ENCODE data around the gene ZNF397. TPM values are rescaled to one million over a fixed set of nuclear protein-coding genes. Genes with fewer than 3 reads are reported as not detected.

ZNF397 gene
- total and polyA plus RNA-seq, 9 of the 15 experiments (the other 6 are each of a cell fraction or from before 2014, with no cell fraction given): 6.4 to 24.2 (median 19.3) TPM

DNA sequence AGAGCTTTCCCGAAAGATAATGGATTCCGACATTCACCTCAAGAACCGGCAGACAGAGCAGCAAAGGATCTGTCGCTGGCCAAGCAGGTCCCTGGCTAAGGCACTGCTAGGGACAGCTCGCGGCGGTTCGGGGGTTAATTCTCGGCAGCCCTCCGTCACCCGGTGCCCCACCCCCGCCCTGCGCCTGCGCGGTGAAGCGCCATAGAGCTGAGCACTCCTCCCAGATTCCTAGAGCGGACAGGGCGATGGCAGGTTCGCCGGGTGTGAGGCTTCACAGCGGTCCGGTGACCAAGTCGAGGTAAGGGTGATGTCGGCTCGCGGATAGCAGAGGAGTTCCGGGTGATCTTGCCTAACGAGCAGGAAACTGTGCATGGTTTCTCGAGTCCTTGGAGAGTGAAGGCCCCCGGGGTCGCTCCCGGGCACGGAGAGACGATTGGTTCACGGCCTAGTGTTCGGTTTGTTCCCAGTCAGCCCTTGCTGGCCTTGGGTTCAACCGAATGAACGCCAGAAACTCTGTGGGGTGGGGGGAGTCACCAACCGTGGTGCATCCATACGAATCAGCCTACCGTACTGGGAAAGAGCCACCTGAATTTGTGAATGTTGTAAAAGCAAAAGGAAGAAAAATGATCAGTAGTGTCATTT lies 49.4 kb downstream of the ZNF397 start, which contains the start of gene ZSCAN30 (continued):
- TF ChIP-seq TEAD4 (IDR thresholded peaks at IDR 0.05; ENCODE audit: low read length) (peak; percentile 38; the same call in 1 of the 2 replicates), TEAD4 (CRISPR knock-in tag; IDR thresholded peaks at IDR 0.05; ENCODE audit: borderline replicate concordance) (no peak), FOXM1 (IDR thresholded peaks at IDR 0.05; ENCODE audit: low read depth) (peak; percentile 74), FOXM1 (CRISPR knock-in tag; IDR thresholded peaks at IDR 0.05; ENCODE audit: low read depth) (peak; percentile 68; the same call in 1 of the 2 replicates), NRF1 (conservative IDR thresholded peaks at IDR 0.05 in 1 of 2, IDR thresholded peaks at IDR 0.05 in 1 of 2) (peak; percentile 98 to 99), ATF7 (IDR thresholded peaks at IDR 0.05) (peak; percentile 93), ZNF436 (CRISPR knock-in tag; IDR thresholded peaks at IDR 0.05) (no peak), SOX6 (IDR thresholded peaks at IDR 0.05) (peak; percentile 80; the same call in 1 of the 2 replicates), ZNF212 (CRISPR knock-in tag; IDR thresholded peaks at IDR 0.05) (no peak), FOXP1 (CRISPR knock-in tag; IDR thresholded peaks at IDR 0.05) (peak; percentile 99), ESRRB (CRISPR knock-in tag; IDR thresholded peaks at IDR 0.05; ENCODE audit: borderline replicate concordance) (no peak), ZNF507 (tag; conservative IDR thresholded peaks at IDR 0.05) (no peak), SMAD3 (CRISPR knock-in tag; conservative IDR thresholded peaks at IDR 0.05) (no peak), SRSF7 (optimal IDR thresholded peaks at IDR 0.05; ENCODE audit: low read depth, low read length) (no peak), ZNF12 (CRISPR knock-in tag; IDR thresholded peaks at IDR 0.05) (peak; percentile 65; the same call in 1 of the 2 replicates), POU5F1 (IDR thresholded peaks at IDR 0.05; ENCODE audit: borderline replicate concordance, low read depth, low read length, partially characterized antibody) (no peak), ETV5 (CRISPR knock-in tag; IDR thresholded peaks at IDR 0.05; ENCODE audit: low read depth) (peak; percentile 91), CBX8 (IDR thresholded peaks at IDR 0.05; ENCODE audit: borderline replicate concordance, extremely low read depth, low read depth, low read length, poor library complexity, severe bottlenecking) (no peak), CTBP1 (IDR thresholded peaks at IDR 0.05; ENCODE audit: borderline replicate concordance) (peak; percentile 85), RAD51 (IDR thresholded peaks at IDR 0.05; ENCODE audit: borderline replicate concordance, low read depth) (no peak; the same call in 1 of the 2 replicates), NCOA2 (IDR thresholded peaks at IDR 0.05; ENCODE audit: partially characterized antibody in 2 of 2) (no peak)
- TF ChIP-seq, protein P1, sequence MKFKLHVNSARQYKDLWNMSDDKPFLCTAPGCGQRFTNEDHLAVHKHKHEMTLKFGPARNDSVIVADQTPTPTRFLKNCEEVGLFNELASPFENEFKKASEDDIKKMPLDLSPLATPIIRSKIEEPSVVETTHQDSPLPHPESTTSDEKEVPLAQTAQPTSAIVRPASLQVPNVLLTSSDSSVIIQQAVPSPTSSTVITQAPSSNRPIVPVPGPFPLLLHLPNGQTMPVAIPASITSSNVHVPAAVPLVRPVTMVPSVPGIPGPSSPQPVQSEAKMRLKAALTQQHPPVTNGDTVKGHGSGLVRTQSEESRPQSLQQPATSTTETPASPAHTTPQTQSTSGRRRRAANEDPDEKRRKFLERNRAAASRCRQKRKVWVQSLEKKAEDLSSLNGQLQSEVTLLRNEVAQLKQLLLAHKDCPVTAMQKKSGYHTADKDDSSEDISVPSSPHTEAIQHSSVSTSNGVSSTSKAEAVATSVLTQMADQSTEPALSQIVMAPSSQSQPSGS (CRISPR knock-in tag; IDR thresholded peaks at IDR 0.05): no peak
- TF ChIP-seq, protein P2, sequence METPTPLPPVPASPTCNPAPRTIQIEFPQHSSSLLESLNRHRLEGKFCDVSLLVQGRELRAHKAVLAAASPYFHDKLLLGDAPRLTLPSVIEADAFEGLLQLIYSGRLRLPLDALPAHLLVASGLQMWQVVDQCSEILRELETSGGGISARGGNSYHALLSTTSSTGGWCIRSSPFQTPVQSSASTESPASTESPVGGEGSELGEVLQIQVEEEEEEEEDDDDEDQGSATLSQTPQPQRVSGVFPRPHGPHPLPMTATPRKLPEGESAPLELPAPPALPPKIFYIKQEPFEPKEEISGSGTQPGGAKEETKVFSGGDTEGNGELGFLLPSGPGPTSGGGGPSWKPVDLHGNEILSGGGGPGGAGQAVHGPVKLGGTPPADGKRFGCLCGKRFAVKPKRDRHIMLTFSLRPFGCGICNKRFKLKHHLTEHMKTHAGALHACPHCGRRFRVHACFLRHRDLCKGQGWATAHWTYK (CRISPR knock-in tag; IDR thresholded peaks at IDR 0.05): no peak
- TF ChIP-seq, protein P3, sequence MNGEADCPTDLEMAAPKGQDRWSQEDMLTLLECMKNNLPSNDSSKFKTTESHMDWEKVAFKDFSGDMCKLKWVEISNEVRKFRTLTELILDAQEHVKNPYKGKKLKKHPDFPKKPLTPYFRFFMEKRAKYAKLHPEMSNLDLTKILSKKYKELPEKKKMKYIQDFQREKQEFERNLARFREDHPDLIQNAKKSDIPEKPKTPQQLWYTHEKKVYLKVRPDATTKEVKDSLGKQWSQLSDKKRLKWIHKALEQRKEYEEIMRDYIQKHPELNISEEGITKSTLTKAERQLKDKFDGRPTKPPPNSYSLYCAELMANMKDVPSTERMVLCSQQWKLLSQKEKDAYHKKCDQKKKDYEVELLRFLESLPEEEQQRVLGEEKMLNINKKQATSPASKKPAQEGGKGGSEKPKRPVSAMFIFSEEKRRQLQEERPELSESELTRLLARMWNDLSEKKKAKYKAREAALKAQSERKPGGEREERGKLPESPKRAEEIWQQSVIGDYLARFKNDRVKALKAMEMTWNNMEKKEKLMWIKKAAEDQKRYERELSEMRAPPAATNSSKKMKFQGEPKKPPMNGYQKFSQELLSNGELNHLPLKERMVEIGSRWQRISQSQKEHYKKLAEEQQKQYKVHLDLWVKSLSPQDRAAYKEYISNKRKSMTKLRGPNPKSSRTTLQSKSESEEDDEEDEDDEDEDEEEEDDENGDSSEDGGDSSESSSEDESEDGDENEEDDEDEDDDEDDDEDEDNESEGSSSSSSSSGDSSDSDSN (IDR thresholded peaks at IDR 0.05; ENCODE audit: borderline replicate concordance in 1 of 2, low read depth in 2 of 2, low read length in 2 of 2): no peak

All from K562 (cell line).